K562 (cell line): ENCODE results near the gene IDS. TPM values are rescaled to one million over a fixed set of nuclear protein-coding genes. Genes with fewer than 3 reads are reported as not detected.

ENCODE experiments used
- C11orf30 ChIP-seq: fragments of 450-650 bp; IDR thresholded peaks from 2 replicates; pipeline ENCODE4 v1.6.1; 2016; ENCODE audit warnings: low read depth, mild to moderate bottlenecking
- CREB1 ChIP-seq, 2 experiments: sonication (generic) in 1 of 2; formaldehyde crosslinking in 1 of 2; IDR thresholded peaks; 2 replicates each; pipeline versions ENCODE4 v1.6.1 to v1.8.0; 2012 to 2022; ENCODE audit warnings: inconsistent platforms in 1 of 2, mild to moderate bottlenecking in 1 of 2, missing genetic modification reagents in 1 of 2, moderate library complexity in 1 of 2
- EGR1 ChIP-seq: fragments of 450-650 bp; conservative IDR thresholded peaks from 2 replicates; pipeline ENCODE4 v1.6.1; 2017; ENCODE audit warnings: mild to moderate bottlenecking
- ETS2 ChIP-seq: IDR thresholded peaks from 2 replicates; pipeline ENCODE4 v1.6.1; 2016; ENCODE audit warnings: borderline replicate concordance, missing genetic modification characterization, mild to moderate bottlenecking, moderate library complexity, missing compliant biosample characterization; ENCODE audit not compliant: poor library complexity, severe bottlenecking
- HDGF ChIP-seq: fragments of 450-650 bp; IDR thresholded peaks from 2 replicates; pipeline ENCODE4 v1.6.1; 2016
- ILK ChIP-seq: fragments of 450-650 bp; IDR thresholded peaks from 2 replicates; pipeline ENCODE4 v1.6.1; 2016; ENCODE audit warnings: missing genetic modification characterization, low read depth, mild to moderate bottlenecking, missing compliant biosample characterization, moderate library complexity, borderline replicate concordance
- KDM1A ChIP-seq, 2 experiments: fragments of 450-650 bp; IDR thresholded peaks; 2 replicates each; pipeline ENCODE4 v1.6.1; 2016; ENCODE audit warnings: mild to moderate bottlenecking in 2 of 2
- MEF2A ChIP-seq: IDR thresholded peaks from 2 replicates; pipeline ENCODE4 v1.6.1; 2011; ENCODE audit warnings: low read depth, mild to moderate bottlenecking, low read length, moderate library complexity; ENCODE audit not compliant: control insufficient read depth
- NR2C1 ChIP-seq, 2 experiments: fragments of 450-650 bp; IDR thresholded peaks; 2 replicates each; pipeline ENCODE4 v1.6.1; 2017; ENCODE audit warnings: mild to moderate bottlenecking in 2 of 2, antibody characterized with exemption in 1 of 2, inconsistent platforms in 1 of 2, missing compliant biosample characterization in 1 of 2, missing genetic modification characterization in 1 of 2
- POLR2B ChIP-seq: fragments of 450-650 bp; IDR thresholded peaks from 2 replicates; pipeline ENCODE4 v1.6.1; 2018; ENCODE audit warnings: low read depth; ENCODE audit not compliant: partially characterized antibody
- POLR3G ChIP-seq: IDR thresholded peaks from 2 replicates; pipeline ENCODE4 v1.6.1; 2011; ENCODE audit not compliant: insufficient read length, insufficient replicate concordance; ENCODE audit errors: extremely low read depth
- PREB ChIP-seq: sonication (generic); formaldehyde crosslinking; IDR thresholded peaks from 2 replicates; pipeline ENCODE4 v1.8.1; 2023; ENCODE audit warnings: mild to moderate bottlenecking, missing genetic modification reagents
- SMARCB1 ChIP-seq: IDR thresholded peaks from 2 replicates; pipeline ENCODE4 v1.6.1; 2011; ENCODE audit warnings: improper control_type of control experiment, low read depth; ENCODE audit not compliant: insufficient read length
- SPI1 ChIP-seq: IDR thresholded peaks from 2 replicates; pipeline ENCODE4 v1.6.1; 2011; ENCODE audit warnings: low read depth, low read length, control low read depth, borderline replicate concordance
- SRSF1 ChIP-seq: fragments of 200-400 bp; formaldehyde crosslinking; IDR thresholded peaks from 2 replicates; pipeline ENCODE4 v1.6.1; 2017; ENCODE audit warnings: mild to moderate bottlenecking, low read depth, low read length, moderate library complexity
- SRSF3 ChIP-seq: fragments of 200-400 bp; formaldehyde crosslinking; IDR thresholded peaks from 2 replicates; pipeline ENCODE4 v1.6.1; 2016; ENCODE audit warnings: mild to moderate bottlenecking, low read length, moderate library complexity; ENCODE audit not compliant: insufficient read depth
- TBP ChIP-seq: optimal IDR thresholded peaks from 2 replicates; pipeline ENCODE3; 2011; ENCODE audit warnings: low read depth, low read length, improper control_type of control experiment
- YY1 ChIP-seq, 3 experiments: IDR thresholded peaks; 2 replicates each; pipeline ENCODE4 v1.6.1; 2011; ENCODE audit warnings: low read length in 2 of 3, mild to moderate bottlenecking in 2 of 3, moderate library complexity in 2 of 3, borderline replicate concordance in 1 of 3, control low read depth in 1 of 3, low read depth in 1 of 3; ENCODE audit not compliant: insufficient read depth in 3 of 3, insufficient replicate concordance in 2 of 3, control insufficient read depth in 1 of 3, insufficient read length in 1 of 3; ENCODE audit errors: extremely low read depth in 1 of 3
- ZNF133 ChIP-seq: fragments of 250-450 bp; sonication (Bioruptor Pico); IDR thresholded peaks from 2 replicates; pipeline ENCODE4 v1.4.0; 2020; ENCODE audit warnings: mild to moderate bottlenecking
- ZNF639 ChIP-seq, 2 experiments: fragments of 200-800 bp in 1 of 2; sonication (Bioruptor generic) in 1 of 2; sonication (generic) in 1 of 2; formaldehyde crosslinking in 1 of 2; IDR thresholded peaks in 1 of 2; conservative IDR thresholded peaks in 1 of 2; 2 replicates each; pipeline versions ENCODE4 v1.5.0 to v1.6.1; 2016 to 2020; ENCODE audit warnings: missing compliant biosample characterization in 1 of 2, missing genetic modification characterization in 1 of 2, missing genetic modification reagents in 1 of 2
- polyA plus RNA-seq, 8 experiments: library from polyadenylated mRNA; depleted of rRNA in 4 of 8; stranded (reverse) in 5 of 8; unstranded in 3 of 8; fragments of >200 nt; fragmentation: Nextera tagmentation in 2 of 8; fragmentation: Illumina TruSeq in 1 of 8; extraction: Ambion mirVana in 2 of 8; extraction: Trizol in 1 of 8; gene quantifications; 2 replicates each; pipeline versions ENCODE4 v1.2.1 to v1.2.3, GENCODE V29; 2011 to 2014; ENCODE audit warnings: inconsistent platforms in 1 of 8, missing spikeins in 1 of 8
- total RNA-seq, 7 experiments: library from RNA; depleted of rRNA in 6 of 7; stranded (reverse); fragments of >200 nt in 6 of 7; fragmentation: Illumina TruSeq in 2 of 7; extraction: Trizol in 2 of 7; gene quantifications; 2 replicates each; pipeline versions ENCODE4 v1.2.1 to v1.2.3, GENCODE V29; 2011 to 2021; ENCODE audit warnings: low replicate concordance in 1 of 7

IDS gene
- total and polyA plus RNA-seq, 9 of the 15 experiments (the other 6 are each of a cell fraction or from before 2014, with no cell fraction given), result 2.0 to 18.6 (median 8.6) TPM

- TF ChIP-seq NR2C1 (IDR thresholded peaks at IDR 0.05), result no peak
- no peak for TF ChIP-seq NR2C1 (tag; IDR thresholded peaks at IDR 0.05)
- no peak for TF ChIP-seq KDM1A (IDR thresholded peaks at IDR 0.05)
- TF ChIP-seq POLR3G, result no peak
- no peak for TF ChIP-seq CREB1 (IDR thresholded peaks at IDR 0.05)
- no peak for TF ChIP-seq CREB1 (CRISPR knock-in tag; IDR thresholded peaks at IDR 0.05)
- peak; percentile 92 for TF ChIP-seq EGR1
- no peak for TF ChIP-seq MEF2A
- no peak for TF ChIP-seq SRSF1
- TF ChIP-seq C11orf30, result no peak
- TF ChIP-seq YY1 (IDR thresholded peaks at IDR 0.05; ENCODE audit: borderline replicate concordance in 1 of 3, control insufficient read depth in 1 of 3, extremely low read depth in 1 of 3, insufficient read depth in 3 of 3, insufficient read length in 1 of 3, insufficient replicate concordance in 2 of 3, low read depth in 1 of 3, low read length in 2 of 3), result no peak
- 0 out of 2 replicates have a peak, but pooled peaks have one; percentile 45 for TF ChIP-seq HDGF
- no peak for TF ChIP-seq ZNF639 (CRISPR knock-in tag; conservative IDR thresholded peaks at IDR 0.05 in 1 of 2, IDR thresholded peaks at IDR 0.05 in 1 of 2)
- TF ChIP-seq TBP, result no peak
- no peak for TF ChIP-seq POLR2B
- no peak for TF ChIP-seq PREB (CRISPR knock-in tag)
- TF ChIP-seq ILK (tag), result no peak
- TF ChIP-seq ZNF133 (CRISPR knock-in tag), result no peak
- TF ChIP-seq SPI1, result peak; percentile 47; the same call in 1 of the 2 replicates
- TF ChIP-seq SMARCB1, result no peak
- TF ChIP-seq ETS2 (tag), result no peak
- TF ChIP-seq SRSF3, result no peak
These were observed 34.4 kb upstream of the IDS start (continued) for GRCh38 chrX:149539283-149540130.
